ENCODE measurements around the gene AVPR2.

DNA sequence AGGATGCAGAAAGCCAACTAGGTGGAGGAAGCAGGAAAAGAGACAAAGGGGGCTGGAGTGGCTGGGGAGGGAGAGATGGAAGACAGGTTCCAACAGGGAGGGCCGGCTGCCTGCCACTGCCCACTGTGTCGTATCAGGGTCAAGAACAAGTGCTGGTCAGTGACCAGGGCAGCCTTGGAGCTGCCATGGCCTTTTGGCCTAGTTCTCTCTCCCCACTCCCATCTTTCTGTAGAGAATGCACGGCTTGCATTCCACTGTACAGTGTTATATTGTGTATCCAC is 30.4 kb upstream of the AVPR2 start:
- no peak for TF ChIP-seq POLR2A (IDR thresholded peaks at IDR 0.05; ENCODE audit: extremely low read depth, insufficient read length)
- TF ChIP-seq CTCF (IDR thresholded peaks at IDR 0.05; ENCODE audit: low read depth, low read length): no peak
